SJSA1 (cell line): ENCODE results near the gene INHBC. TPM values are rescaled to one million over a fixed set of nuclear protein-coding genes. Genes with fewer than 3 reads are reported as not detected.

ENCODE experiments used
- DNase-seq, 2 experiments: peaks; one replicate each; pipeline ENCODE4 v3.0.0-alpha.2; 2015 to 2020; ENCODE audit warnings: low spot score in 2 of 2, low read depth in 1 of 2
- H3K27ac ChIP-seq: fragments of 250-450 bp; sonication (Bioruptor Pico); 2 replicates; pipeline ENCODE4 v1.5.1; 2020; ENCODE audit warnings: mild to moderate bottlenecking, moderate library complexity
- H3K27me3 ChIP-seq: fragments of 250-450 bp; sonication (Bioruptor Pico); replicated peaks from 2 replicates; pipeline ENCODE4 v1.5.1; 2020; ENCODE audit warnings: mild to moderate bottlenecking, moderate library complexity
- H3K36me3 ChIP-seq: fragments of 250-450 bp; sonication (Bioruptor Pico); 2 replicates; pipeline ENCODE4 v1.5.1; 2020; ENCODE audit warnings: mild to moderate bottlenecking
- H3K4me1 ChIP-seq: fragments of 250-450 bp; sonication (Bioruptor Pico); replicated peaks from 2 replicates; pipeline ENCODE4 v1.6.1; 2021; ENCODE audit warnings: mild to moderate bottlenecking
- H3K4me3 ChIP-seq: fragments of 250-450 bp; sonication (Bioruptor Pico); 2 replicates; pipeline ENCODE4 v1.5.1; 2020; ENCODE audit warnings: mild to moderate bottlenecking
- H3K9me3 ChIP-seq: fragments of 250-450 bp; sonication (Bioruptor Pico); replicated peaks from 2 replicates; pipeline ENCODE4 v1.5.1; 2020; ENCODE audit warnings: mild to moderate bottlenecking
- total RNA-seq: library from RNA; depleted of rRNA; stranded (reverse); fragments of >200 nt; shearing (Covaris generic); gene quantifications from 2 replicates; pipeline ENCODE4 v1.2.3, GENCODE V29; 2014

Gene INHBC
- total RNA-seq, 1 experiment from 2014 or later: 0.18 TPM

DNA sequence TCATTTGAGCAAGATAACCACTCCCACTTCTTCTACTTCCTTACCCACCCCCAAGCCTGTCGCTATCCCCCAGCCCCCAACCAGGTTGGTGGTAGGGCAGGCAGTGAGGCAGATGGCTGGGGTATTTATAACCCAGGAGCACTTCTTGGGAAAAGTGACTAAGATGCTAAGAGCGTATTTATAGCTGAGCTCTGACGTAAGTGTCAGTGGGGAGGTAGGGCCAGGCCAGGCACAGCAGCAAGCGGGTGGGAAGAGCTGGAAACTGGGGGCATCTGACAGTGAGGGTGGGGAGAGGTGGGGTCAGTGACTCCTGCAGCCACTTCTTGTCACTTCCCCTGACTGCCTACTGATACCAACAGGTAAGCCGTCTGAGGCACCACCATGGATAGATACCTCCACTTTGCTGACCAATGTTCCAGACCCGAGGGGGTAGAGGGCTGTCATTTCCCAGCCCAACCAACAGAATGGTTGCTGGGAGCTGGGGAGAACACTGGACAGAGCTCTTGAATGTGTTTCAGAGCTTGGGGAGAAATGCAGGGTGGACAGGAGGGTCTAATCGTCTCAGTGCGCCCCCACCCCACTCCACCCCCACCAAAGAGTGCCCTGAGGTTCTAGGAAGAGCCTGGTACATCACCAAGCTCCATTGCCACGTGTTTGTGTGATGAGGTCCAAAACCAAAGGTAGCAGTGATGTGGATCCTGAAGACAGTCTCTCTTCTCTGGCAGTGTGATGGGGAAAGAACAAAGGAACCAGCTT lies 17.8 kb downstream of the INHBC start:
- peaks cover 21% of the 10 kb centered on the region for H3K36me3 ChIP-seq
- no peak overlapping the region for H3K4me3 ChIP-seq
- peak overlapping the region; percentile 45 for H3K27ac ChIP-seq
- H3K4me1 ChIP-seq: peaks cover 38% of the 10 kb centered on the region
- no peaks in the 10 kb centered on the region; the same call in 1 of the 2 replicates for H3K9me3 ChIP-seq
- no peaks in the 10 kb centered on the region for H3K27me3 ChIP-seq
- DNase-seq: no peak

DNA sequence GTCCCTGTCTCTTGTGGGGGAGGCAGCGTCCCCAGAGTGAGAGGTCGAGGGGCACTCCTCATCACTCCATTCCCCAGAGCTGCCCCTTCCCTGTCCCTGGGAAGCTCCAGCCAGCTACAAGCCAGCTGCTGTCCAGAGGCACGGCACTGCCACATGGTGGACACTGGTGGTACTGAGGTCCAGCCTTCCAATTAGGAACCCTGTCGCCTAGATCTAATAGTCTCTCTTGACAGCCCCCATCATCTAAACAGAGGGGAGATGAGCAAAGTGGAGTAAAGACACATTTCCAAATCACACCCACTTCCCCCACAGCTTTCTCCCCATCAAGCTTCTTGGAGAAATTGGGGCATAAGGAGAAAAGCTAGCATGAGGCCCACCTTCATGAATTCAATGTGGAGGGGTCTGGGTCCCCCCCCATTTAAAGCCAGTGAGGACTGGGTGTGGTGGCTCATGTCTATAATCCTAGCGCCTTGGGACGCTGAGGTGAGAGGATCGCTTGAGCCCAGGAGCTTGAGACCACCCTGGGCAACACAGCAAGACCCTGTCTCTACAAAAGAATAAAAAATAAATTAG lies 18.4 kb downstream of the INHBC start:
- H3K4me3 ChIP-seq: no peak overlapping the region
- no peak for DNase-seq
- H3K27ac ChIP-seq: peak overlapping the region; percentile 45

GRCh38 chr12:57454213-57454565 lies 19.6 kb downstream of the INHBC start:
- Histone ChIP-seq H3K27ac (no peak overlapping the region), H3K4me3 (no peak overlapping the region), H3K4me1 (peaks cover 55% of the 10 kb centered on the region), H3K9me3 (no peaks in the 10 kb centered on the region), H3K27me3 (no peaks in the 10 kb centered on the region), H3K36me3 (peaks cover 34% of the 10 kb centered on the region)
- DNase-seq: peak; percentile 74 to 83

More for the DNA sequence above, 18.4 kb downstream of the INHBC start:
- no peaks in the 10 kb centered on the region; the same call in 1 of the 2 replicates for H3K9me3 ChIP-seq
- peaks cover 44% of the 10 kb centered on the region for H3K4me1 ChIP-seq
- H3K36me3 ChIP-seq: peaks cover 26% of the 10 kb centered on the region
- no peaks in the 10 kb centered on the region for H3K27me3 ChIP-seq

GRCh38 chr12:57454566-57455373 lies 20.2 kb downstream of the INHBC start, which contains the start of gene INHBE:
INHBE (plus strand) TSS chr12:57455307; CDS start chr12:57455537, 230 bp downstream.
- Histone ChIP-seq H3K36me3 (peaks cover 37% of the 10 kb centered on the region), H3K4me1 (peaks cover 58% of the 10 kb centered on the region), H3K27ac (no peak within 1 kb of the TSS), H3K4me3 (no peak within 1 kb of the TSS), H3K27me3 (no peaks in the 10 kb centered on the region), H3K9me3 (no peaks in the 10 kb centered on the region)
- peak in 1 of 2 experiments; percentile 99 for DNase-seq

- H3K9me3 ChIP-seq: no peaks in the 10 kb centered on the region
- H3K4me1 ChIP-seq: peaks cover 62% of the 10 kb centered on the region
- H3K27me3 ChIP-seq: no peaks in the 10 kb centered on the region
- H3K36me3 ChIP-seq: peaks cover 37% of the 10 kb centered on the region
- H3K27ac ChIP-seq: no peak overlapping the region
- peak in 1 of 2 experiments; percentile 96 for DNase-seq
- H3K4me3 ChIP-seq: no peak overlapping the region
These were observed 21.0 kb downstream of the INHBC start for GRCh38 chr12:57455374-57456144.

DNA sequence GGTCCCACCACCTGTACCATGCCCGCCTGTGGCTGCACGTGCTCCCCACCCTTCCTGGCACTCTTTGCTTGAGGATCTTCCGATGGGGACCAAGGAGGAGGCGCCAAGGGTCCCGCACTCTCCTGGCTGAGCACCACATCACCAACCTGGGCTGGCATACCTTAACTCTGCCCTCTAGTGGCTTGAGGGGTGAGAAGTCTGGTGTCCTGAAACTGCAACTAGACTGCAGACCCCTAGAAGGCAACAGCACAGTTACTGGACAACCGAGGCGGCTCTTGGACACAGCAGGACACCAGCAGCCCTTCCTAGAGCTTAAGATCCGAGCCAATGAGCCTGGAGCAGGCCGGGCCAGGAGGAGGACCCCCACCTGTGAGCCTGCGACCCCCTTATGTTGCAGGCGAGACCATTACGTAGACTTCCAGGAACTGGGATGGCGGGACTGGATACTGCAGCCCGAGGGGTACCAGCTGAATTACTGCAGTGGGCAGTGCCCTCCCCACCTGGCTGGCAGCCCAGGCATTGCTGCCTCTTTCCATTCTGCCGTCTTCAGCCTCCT lies 21.6 kb downstream of the INHBC start:
- Histone ChIP-seq H3K27ac (no peak overlapping the region), H3K4me3 (no peak overlapping the region)
- DNase-seq: peak in 1 of 2 experiments; percentile 100

GRCh38 chr12:57456737-57457490 lies 22.3 kb downstream of the INHBC start:
- Histone ChIP-seq H3K36me3 (peaks cover 43% of the 10 kb centered on the region), H3K9me3 (no peaks in the 10 kb centered on the region), H3K4me3 (no peak overlapping the region), H3K27ac (peak overlapping the region; percentile 82), H3K27me3 (no peaks in the 10 kb centered on the region), H3K4me1 (peaks cover 63% of the 10 kb centered on the region)
- DNase-seq: no peak

More for the DNA sequence above, 21.6 kb downstream of the INHBC start:
- no peaks in the 10 kb centered on the region for H3K9me3 ChIP-seq
- H3K36me3 ChIP-seq: peaks cover 41% of the 10 kb centered on the region
- peaks cover 66% of the 10 kb centered on the region for H3K4me1 ChIP-seq
- no peaks in the 10 kb centered on the region for H3K27me3 ChIP-seq

DNA sequence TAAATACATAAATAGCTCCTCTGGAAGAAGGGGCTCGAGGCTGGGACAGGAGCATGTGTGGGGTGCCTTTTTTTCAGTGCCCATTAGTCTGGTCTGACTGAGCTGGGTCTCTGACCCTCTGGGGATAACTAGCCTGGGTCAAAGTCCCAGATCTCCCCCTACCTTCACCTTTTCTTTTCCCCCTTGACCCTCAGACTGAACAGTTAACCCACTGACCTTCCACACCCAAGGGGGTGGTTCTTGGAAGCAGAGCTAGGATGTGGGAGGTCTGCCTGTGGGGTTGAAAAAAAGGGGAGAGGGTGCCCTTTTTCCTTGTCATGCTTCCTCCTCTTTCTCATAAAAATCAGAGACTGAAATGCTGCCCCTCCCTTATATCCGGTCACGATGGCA lies 24.1 kb downstream of the INHBC start:
- peak overlapping the region; percentile 50 for H3K4me3 ChIP-seq
- no peaks in the 10 kb centered on the region for H3K27me3 ChIP-seq
- no peak for DNase-seq
- peaks cover 53% of the 10 kb centered on the region for H3K36me3 ChIP-seq
- no peaks in the 10 kb centered on the region for H3K9me3 ChIP-seq
- peak overlapping the region; percentile 82 for H3K27ac ChIP-seq
- H3K4me1 ChIP-seq: peaks cover 63% of the 10 kb centered on the region

DNA sequence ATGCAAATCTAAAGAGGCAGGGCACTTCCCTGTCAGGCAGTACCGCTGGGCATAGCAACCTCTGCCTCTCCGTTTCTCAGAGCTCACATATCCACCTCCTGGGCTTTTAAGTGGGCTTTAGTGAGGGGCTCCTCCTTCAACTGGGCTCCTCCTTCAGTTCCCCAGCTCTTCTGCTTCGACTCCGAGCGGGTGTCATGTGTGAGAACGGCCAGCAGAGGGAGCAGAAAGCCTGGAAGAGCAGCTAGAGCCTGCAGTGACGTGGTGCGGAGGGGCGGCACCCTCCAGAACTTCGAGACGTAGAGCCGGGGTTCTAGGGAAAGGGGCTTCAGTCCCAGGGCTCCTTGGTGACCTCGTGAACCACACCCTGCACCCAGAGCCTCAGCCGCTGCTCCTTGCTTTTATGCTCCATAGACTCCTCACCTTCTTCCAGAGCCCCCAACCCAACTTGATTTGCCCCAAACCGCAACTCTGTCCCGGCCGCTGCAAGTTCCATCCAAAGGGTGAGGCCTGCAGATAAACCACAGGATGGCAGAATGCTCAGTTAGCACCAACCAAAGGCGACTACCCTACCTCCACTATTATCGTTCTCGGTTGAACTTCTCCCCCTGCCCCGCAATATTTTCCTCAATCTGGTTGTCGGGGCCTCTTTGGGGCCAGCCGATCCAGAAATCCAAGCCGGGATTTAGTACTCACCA lies 24.6 kb downstream of the INHBC start:
- peaks cover 58% of the 10 kb centered on the region for H3K36me3 ChIP-seq

GRCh38 chr12:57459750-57460467 lies 25.3 kb downstream of the INHBC start, which contains the start of gene GLI1:
GLI1 (plus strand) TSS chr12:57459785; CDS start chr12:57463692, 3,907 bp downstream.
- H3K9me3 ChIP-seq: no peaks in the 10 kb centered on the region
- H3K4me1 ChIP-seq: peaks cover 60% of the 10 kb centered on the region
- peaks cover 65% of the 10 kb centered on the region for H3K36me3 ChIP-seq
- H3K27me3 ChIP-seq: no peaks in the 10 kb centered on the region
- DNase-seq: peak in 1 of 2 experiments; percentile 100
- H3K27ac ChIP-seq: peak within 1 kb of the TSS; percentile 92
- H3K4me3 ChIP-seq: peak within 1 kb of the TSS; percentile 50

More for the DNA sequence above, 24.6 kb downstream of the INHBC start:
- peak in 1 of 2 experiments; percentile 100 for DNase-seq
- Histone ChIP-seq H3K9me3 (no peaks in the 10 kb centered on the region), H3K27me3 (no peaks in the 10 kb centered on the region), H3K27ac (peak overlapping the region; percentile 82), H3K4me1 (peaks cover 63% of the 10 kb centered on the region), H3K4me3 (peak overlapping the region; percentile 50)

- Histone ChIP-seq H3K4me3 (peak overlapping the region; percentile 50), H3K9me3 (no peaks in the 10 kb centered on the region), H3K27me3 (no peaks in the 10 kb centered on the region), H3K27ac (peak overlapping the region; percentile 92), H3K36me3 (peaks cover 68% of the 10 kb centered on the region), H3K4me1 (peaks cover 60% of the 10 kb centered on the region)
- DNase-seq: no peak
These were observed 25.8 kb downstream of the INHBC start for GRCh38 chr12:57460468-57460784.
